HPDE6-E6E7 (cell line): ENCODE data around the gene TK2.
A peak's percentile ranks its signal among the peaks of the same experiment; 100 is the strongest.
"Not testable (repeated sequence)": the region's sequence is repeated elsewhere in the genome, so short reads cannot be mapped to it uniquely, and the experiment has no call there.

Source experiments
- DNase-seq: peaks from one replicate; pipeline ENCODE4 v3.0.0; 2011; ENCODE audit warnings: missing footprints; ENCODE audit errors: extremely low spot score

Gene TK2

GRCh38 chr16:66503030-66503429, 46.9 kb downstream of the TK2 start:
- DNase-seq = no peak

DNA sequence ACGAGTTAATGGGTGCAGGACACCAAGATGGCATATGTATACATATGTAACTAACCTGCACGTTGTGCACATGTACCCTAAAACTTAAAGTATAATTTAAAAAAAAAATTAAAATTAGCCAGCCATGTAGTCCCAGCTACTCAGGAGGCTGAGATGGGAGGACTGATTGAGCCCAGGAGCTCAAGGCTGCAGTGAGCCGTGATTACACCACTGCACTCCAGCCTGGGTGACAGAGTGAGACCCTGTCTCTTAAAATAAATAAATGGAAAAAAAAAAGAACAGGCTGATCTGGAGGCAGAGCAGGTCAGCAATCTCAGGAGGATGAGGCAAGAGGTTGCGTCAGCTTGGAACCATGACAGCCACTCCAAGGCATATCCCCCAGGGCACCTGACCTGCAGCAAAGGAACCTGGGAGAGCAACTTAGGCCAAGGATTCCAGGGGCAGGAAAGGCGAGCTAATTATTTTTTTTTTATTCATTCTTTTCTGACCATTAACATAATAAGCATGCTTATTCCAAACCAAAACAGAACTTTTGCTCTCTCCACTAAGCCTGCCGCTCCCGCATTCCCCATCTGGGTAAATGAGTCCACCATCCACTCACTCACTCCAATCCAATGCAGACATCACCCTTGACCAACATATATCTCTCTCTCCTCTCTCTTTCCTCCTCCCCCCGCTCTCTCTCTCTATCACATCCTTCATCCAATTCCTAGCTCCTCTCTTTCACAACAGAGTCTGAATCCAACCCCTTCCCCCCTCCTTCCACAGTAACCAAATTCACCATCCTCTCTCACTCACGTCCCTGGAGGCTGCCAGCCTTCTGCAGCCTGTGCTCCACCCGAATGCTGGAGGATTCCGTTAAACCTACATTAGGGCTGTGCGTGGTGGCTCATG, 47.7 kb downstream of the TK2 start:
- no peak for DNase-seq

DNA sequence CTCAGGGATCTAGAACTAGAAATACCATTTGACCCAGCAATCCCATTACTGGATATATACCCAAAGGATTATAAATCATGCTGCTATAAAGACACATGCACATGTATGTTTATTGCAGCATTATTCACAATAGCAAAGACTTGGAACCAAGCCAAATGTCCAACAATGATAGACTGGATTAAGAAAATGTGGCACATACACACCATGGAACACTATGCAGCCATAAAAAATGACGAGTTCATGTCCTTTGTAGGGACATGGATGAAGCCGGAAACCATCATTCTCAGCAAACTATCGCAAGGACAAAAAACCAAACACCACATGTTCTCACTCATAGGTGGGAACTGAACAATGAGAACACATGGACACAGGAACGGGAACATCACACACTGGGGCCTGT, 48.4 kb downstream of the TK2 start:
- not testable (repeated sequence) for DNase-seq

DNA sequence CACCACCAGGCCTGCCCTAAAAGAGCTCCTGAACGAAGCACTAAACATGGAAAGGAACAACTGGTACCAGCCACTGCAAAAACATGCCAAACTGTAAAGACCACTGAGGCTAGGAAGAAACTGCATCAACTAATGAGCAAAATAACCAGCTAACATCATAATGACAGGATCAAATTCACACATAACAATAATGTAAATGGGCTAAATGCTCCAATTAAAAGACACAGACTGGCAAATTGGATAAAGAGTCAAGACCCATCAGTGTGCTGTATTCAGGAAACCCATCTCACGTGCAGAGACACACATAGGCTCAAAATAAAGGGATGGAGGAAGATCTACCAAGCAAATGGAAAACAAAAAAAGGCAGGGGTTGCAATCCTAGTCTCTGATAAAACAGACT, 52.0 kb downstream of the TK2 start:
- not testable (repeated sequence) for DNase-seq

- DNase-seq = not testable (repeated sequence)
Observed at GRCh38 chr16:66496226-66496625, 53.7 kb downstream of the TK2 start.

GRCh38 chr16:66495440-66495839, 54.5 kb downstream of the TK2 start:
- DNase-seq = no peak

GRCh38 chr16:66494916-66495315, 55.0 kb downstream of the TK2 start:
- no peak for DNase-seq

DNA sequence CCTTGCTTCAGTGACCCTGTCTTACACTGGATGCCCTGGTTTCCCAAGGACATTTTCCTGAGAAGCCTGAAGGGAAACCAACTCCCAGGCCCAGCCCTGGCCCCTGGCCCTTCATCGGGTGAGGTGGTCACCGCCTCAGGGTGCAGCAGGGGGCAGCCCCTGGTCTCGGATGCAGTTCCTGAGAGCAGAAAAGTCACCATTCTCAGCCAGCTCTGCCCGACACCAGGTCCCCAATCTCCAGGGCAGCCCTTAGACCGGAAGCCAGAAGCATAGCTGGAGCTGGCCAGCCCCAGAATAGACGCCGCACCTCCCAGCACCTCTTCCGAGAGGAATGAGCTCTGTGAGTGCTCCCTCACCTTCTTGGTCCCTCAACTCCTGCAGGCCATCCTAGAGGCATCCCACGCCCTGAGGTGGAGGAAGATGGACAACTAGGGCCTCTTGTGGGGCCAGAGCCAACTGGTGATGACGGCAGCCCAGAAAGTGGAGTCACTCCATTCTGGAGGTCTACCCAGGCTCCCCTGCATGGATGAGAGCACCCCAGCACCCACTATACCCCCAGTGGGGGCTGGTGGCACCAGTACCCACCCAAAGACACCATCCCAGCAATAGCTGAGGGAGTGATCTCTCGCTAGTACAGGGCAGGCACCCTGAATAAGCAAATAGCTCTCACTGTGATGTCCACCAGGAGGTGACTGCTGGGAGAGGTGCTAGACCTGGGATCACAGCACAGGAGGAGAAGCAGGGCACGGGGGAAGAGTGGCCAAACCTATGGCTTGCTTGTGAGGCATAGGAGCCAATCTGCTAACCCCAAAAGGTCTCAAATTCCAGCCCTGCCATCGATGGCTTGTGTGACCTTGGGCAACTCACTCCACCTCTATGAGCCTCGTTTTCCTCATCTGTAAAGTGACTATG, 56.2 kb downstream of the TK2 start:
- no peak for DNase-seq

DNA sequence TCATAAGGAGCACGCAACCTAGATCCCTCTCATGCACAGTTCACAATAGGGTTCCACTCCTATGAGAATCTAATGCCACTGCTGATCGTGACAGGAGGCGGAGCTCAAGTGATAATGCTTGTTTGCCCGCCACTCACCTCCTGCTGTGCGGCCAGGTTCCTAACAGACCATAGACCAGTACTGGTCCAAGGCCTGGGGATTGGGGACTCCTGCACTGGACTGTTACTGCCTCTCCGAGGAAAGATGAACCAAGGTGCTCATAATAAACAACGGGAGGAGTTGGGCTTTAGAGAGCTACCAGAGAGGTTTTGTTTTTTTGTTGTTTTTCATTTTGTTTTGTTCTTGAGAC, 58.2 kb downstream of the TK2 start:
- no peak for DNase-seq

GRCh38 chr16:66490774-66491715, 58.9 kb downstream of the TK2 start:
- no peak for DNase-seq

GRCh38 chr16:66489818-66490217, 60.1 kb downstream of the TK2 start:
- DNase-seq = no peak

- DNase-seq = no peak
Observed at GRCh38 chr16:66489385-66489784, 60.5 kb downstream of the TK2 start.

- no peak for DNase-seq
Observed at GRCh38 chr16:66488505-66488904, 61.4 kb downstream of the TK2 start.

DNA sequence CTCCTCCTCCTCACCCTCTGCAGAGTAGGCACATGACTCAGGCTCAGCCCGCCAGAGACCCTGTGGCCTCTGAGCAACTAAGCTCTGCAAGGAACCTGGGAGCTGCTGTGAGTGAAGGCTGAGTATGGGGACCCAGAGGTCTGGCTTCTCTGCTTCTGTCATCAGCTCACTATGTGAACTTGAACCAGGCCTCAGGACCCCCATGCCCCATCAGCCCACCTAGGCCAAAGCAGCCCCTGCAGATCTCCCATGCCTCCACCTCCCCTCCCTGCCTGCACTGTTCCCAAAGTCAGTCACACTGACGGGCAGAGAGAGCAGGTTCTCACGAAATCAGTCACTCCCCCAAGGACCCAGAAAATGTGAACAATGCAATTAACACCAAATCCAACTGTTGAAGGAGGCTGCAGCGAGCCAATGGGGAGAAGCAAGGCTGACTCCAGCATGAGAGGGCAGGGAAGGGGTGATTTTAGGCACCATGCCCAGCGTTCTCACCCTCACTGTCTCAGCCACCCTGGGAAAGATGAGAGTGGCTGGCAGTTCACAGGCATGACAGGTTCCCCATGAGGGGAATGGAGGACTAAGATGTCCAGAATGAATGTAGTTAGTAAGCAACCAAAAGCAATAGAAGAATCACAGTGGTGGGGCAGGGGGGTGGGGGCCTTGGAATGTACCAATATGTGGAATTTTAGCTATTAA, 62.2 kb downstream of the TK2 start:
- no peak for DNase-seq

DNA sequence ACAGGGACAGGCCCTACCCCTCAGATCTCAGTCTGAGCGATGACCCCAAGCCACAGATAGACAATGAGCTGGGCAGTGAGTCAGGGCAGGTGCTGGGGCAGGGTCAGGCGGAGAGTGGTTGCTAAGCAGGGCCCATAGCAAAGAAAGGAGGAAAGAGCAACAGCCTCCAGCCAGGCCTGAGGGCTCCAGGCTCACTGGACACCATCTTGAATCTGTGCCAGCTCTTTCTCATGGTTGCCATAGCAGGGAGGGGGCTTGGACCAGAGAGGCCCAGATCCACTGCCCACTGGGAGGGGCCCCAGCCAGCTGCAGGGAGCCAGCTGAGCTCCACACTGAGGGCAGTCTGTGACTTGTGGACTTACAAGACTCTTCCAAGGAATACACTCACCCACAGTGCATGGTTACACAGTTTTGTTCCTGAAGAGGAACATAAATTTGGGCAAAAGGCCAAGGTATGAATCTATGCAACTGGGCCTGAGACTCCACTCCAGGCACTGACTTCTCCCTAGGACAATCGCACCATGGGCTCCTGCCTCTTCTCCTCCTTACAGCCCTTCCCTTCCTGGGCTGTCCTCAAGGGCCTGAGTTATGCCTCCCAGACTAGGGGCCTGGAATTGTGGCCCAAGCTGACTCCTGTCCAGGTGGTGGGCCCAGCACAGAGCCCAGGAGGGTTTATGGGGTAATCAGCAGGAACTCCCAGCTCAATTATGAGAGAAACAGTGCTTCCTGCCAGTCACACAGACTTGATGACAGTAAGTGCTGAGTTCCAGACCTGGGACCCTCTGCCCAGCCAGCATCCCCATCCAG, 62.9 kb downstream of the TK2 start:
- DNase-seq = peak; percentile 44

- no peak for DNase-seq
Observed at GRCh38 chr16:66486199-66486772, 63.6 kb downstream of the TK2 start.

DNA sequence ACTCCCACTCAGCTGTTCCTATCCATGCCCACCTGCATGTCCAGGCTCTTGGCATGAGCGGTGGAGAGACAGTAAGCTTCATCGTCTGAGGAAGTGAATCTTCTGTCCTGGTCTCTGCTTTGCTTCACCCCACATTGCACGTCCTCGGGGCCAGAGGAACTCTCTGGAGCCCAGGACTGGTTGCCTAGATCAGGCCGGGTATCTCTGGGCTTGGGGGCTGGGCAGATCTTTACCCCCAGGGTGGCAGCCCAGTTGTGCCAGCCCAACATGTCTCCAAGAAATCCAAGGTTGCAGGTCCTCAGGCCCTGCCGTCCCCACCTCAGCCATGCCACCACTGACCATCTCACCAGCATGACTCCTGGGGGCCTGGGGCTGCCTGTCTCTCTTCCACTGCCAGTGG, 64.5 kb downstream of the TK2 start:
- no peak for DNase-seq

- no peak for DNase-seq
Observed at GRCh38 chr16:66484453-66485213, 65.3 kb downstream of the TK2 start.
